ENCODE measurements around the gene RINT1. TPM values are rescaled to one million over a fixed set of nuclear protein-coding genes. Genes with fewer than 3 reads are reported as not detected.

The RINT1 gene
- polyA plus RNA-seq, 1 of the 3 experiments (the other 2 are of a cell fraction): 13.1 TPM

GRCh38 chr7:105502173-105502572, 29.8 kb upstream of the RINT1 start:
- H3K36me3 ChIP-seq (replicated peaks in 1 of 2; ENCODE audit: control insufficient read depth in 1 of 2, insufficient read depth in 2 of 2, low read length in 1 of 2): peaks cover 57 to 65% of the 10 kb centered on the region in 2 experiments
- POLR2A ChIA-PET: interaction anchor here (1.3 kb wide), 1 partner anchor 29 kb away, joined by 3 read pairs; no protein-coding TSS in a partner anchor
- TF ChIP-seq FOSL2 (IDR thresholded peaks at IDR 0.05; ENCODE audit: borderline replicate concordance, low read depth): no peak
- TF ChIP-seq SMC3 (IDR thresholded peaks at IDR 0.05; ENCODE audit: low read depth, low read length): no peak
- no peak for TF ChIP-seq MEF2A (IDR thresholded peaks at IDR 0.05; ENCODE audit: borderline replicate concordance, low read depth)
- no peak for TF ChIP-seq JUND (IDR thresholded peaks at IDR 0.05)
- no peak for TF ChIP-seq MXI1 (IDR thresholded peaks at IDR 0.05; ENCODE audit: low read depth, low read length)
- TF ChIP-seq TCF12 (IDR thresholded peaks at IDR 0.05): no peak
- no peak for TF ChIP-seq USF1 (IDR thresholded peaks at IDR 0.05; ENCODE audit: borderline replicate concordance, low read depth)
- no peak for TF ChIP-seq RXRA (IDR thresholded peaks at IDR 0.05; ENCODE audit: borderline replicate concordance, low read depth)
- no peak for TF ChIP-seq GABPA (IDR thresholded peaks at IDR 0.05; ENCODE audit: low read depth)
- no peak for TF ChIP-seq USF2 (IDR thresholded peaks at IDR 0.05; ENCODE audit: borderline replicate concordance, low read depth, low read length)
- no peak for TF ChIP-seq TEAD4 (IDR thresholded peaks at IDR 0.05; ENCODE audit: borderline replicate concordance, insufficient read depth)
- no peak for TF ChIP-seq EP300 (IDR thresholded peaks at IDR 0.05; ENCODE audit: borderline replicate concordance in 1 of 2, low read depth in 1 of 2, low read length in 1 of 2)
- no peak for TF ChIP-seq FOXM1 (IDR thresholded peaks at IDR 0.05; ENCODE audit: low read depth)
- TF ChIP-seq POLR2AphosphoS5 (IDR thresholded peaks at IDR 0.05; ENCODE audit: low read depth, low read length): no peak
- no peak for TF ChIP-seq REST (IDR thresholded peaks at IDR 0.05; ENCODE audit: low read depth, low read length)
- TF ChIP-seq NRF1 (IDR thresholded peaks at IDR 0.05; ENCODE audit: low read depth, low read length): no peak

More at GRCh38 chr7:105502173-105502572, 29.8 kb upstream of the RINT1 start:
- H3K4me2 ChIP-seq: no peak overlapping the region
- WGBS (ENCODE audit: low lambda C conversion rate): 96% methylated on average over 6 of the region's 9 CpGs
- no peak overlapping the region for H3K27ac ChIP-seq (ENCODE audit: low read depth in 2 of 2, low read length in 1 of 2)
- DNase-seq: no peak
- no peaks in the 10 kb centered on the region for H3K27me3 ChIP-seq (ENCODE audit: insufficient read depth)
- peaks cover under 1 to 2% of the 10 kb centered on the region in 2 experiments for H3K4me1 ChIP-seq (ENCODE audit: control insufficient read depth in 1 of 2, insufficient read depth in 2 of 2, low read depth in 1 of 2, low read length in 1 of 2)
- no peak overlapping the region for H2AFZ ChIP-seq (ENCODE audit: low read depth)
- H3K9me2 ChIP-seq: no peaks in the 10 kb centered on the region
- CTCF ChIA-PET: interaction anchor here (2.5 kb wide), 1 partner anchor 87 kb away, joined by 7 read pairs; no protein-coding TSS in a partner anchor
- no peaks in the 10 kb centered on the region; the same call in none of the 2 replicates for H3K79me2 ChIP-seq (ENCODE audit: insufficient read depth)
- peaks cover 8% of the 10 kb centered on the region for H3F3A ChIP-seq (replicated peaks; ENCODE audit: insufficient read depth)
- H3K4me3 ChIP-seq (ENCODE audit: low read depth in 2 of 2, low read length in 1 of 2): no peak overlapping the region
- no peaks in the 10 kb centered on the region for H4K20me1 ChIP-seq (ENCODE audit: insufficient read depth)
- H3K9ac ChIP-seq: no peak overlapping the region
- no peaks in the 10 kb centered on the region for H3K9me3 ChIP-seq
